PC-9 (cell line): ENCODE data around the gene NFAM1.

ENCODE experiments used
- CTCF ChIP-seq: fragments of 200-600 bp; sonication (generic); conservative IDR thresholded peaks from 2 replicates; pipeline ENCODE4 v1.6.1; 2017; ENCODE audit warnings: mixed run types, antibody characterized with exemption, mild to moderate bottlenecking, moderate library complexity
- EZH2 ChIP-seq: fragments of 200-600 bp; sonication (generic); IDR thresholded peaks from 2 replicates; pipeline ENCODE4 v1.8.0; 2017; ENCODE audit warnings: antibody characterized with exemption, low read depth

DNA sequence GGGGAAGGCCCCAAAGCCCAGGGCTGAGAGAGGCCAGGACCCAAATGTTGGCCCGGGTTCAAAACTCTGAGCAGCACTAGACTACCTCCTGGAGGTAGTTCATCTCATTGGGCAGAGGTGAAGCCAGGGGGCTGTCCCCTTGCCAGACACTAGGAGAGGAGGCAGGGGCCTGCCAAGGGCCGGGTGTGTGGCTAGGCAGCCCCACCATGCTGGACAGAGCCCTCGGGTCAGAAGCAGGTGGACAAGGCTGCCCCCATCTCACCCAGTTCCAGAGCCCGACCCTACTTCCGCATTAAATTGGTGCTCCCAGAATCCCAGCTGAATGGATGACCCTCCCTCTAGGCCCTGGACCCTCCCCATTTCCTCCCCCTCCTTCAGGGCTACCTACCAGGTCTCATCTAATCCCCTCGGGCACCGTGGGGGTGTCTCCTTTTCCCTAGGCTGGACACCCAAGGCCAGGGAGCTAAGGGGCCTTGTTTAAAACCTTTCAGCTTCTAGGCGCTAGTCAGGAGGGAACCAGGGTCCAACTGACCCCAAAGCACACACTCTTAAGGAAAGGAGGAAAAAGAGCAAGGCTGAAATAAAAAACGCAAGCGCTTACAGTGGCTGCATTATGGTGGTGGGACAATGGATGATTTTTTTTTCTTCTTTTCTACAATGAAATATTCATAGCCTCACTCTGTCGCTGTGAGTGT is 89.6 kb downstream of the NFAM1 start:
- TF ChIP-seq CTCF (no peak), EZH2 (no peak)
